ENCODE results near the gene CACNA1I.

Gene CACNA1I

GRCh38 chr22:39568278-39568981 lies 2.1 kb upstream of the CACNA1I start:
- Histone ChIP-seq H3K4me3 (ENCODE audit: insufficient read depth, low read depth, low read length, poor library complexity, severe bottlenecking) (no peak overlapping the region), H3K27me3 (replicated peaks; ENCODE audit: control insufficient read depth, insufficient read depth, low read length, poor library complexity, severe bottlenecking) (no peaks in the 10 kb centered on the region)

GRCh38 chr22:39569066-39569465 lies 1.5 kb upstream of the CACNA1I start:
- Histone ChIP-seq H3K4me3 (ENCODE audit: insufficient read depth, low read depth, low read length, poor library complexity, severe bottlenecking) (no peak overlapping the region), H3K36me3 (ENCODE audit: control insufficient read depth, insufficient read depth, low read length) (no peaks in the 10 kb centered on the region), H3K9me3 (ENCODE audit: control insufficient read depth, low read length) (no peaks in the 10 kb centered on the region), H3K27me3 (replicated peaks; ENCODE audit: control insufficient read depth, insufficient read depth, low read length, poor library complexity, severe bottlenecking) (no peaks in the 10 kb centered on the region), H3K4me1 (ENCODE audit: control insufficient read depth, insufficient read depth, low read length, poor library complexity, severe bottlenecking) (peaks cover 9% of the 10 kb centered on the region), H3K27ac (ENCODE audit: insufficient read depth, low read length, poor library complexity, severe bottlenecking) (no peak overlapping the region)
- DNase-seq, result no peak

More at GRCh38 chr22:39568278-39568981, 2.1 kb upstream of the CACNA1I start:
- DNase-seq, result no peak
- Histone ChIP-seq H3K36me3 (ENCODE audit: control insufficient read depth, insufficient read depth, low read length) (no peaks in the 10 kb centered on the region), H3K9me3 (ENCODE audit: control insufficient read depth, low read length) (no peaks in the 10 kb centered on the region), H3K27ac (ENCODE audit: insufficient read depth, low read length, poor library complexity, severe bottlenecking) (no peak overlapping the region), H3K4me1 (ENCODE audit: control insufficient read depth, insufficient read depth, low read length, poor library complexity, severe bottlenecking) (peaks cover 9% of the 10 kb centered on the region)

- no peak overlapping the region for H3K4me3 ChIP-seq (ENCODE audit: insufficient read depth, low read depth, low read length, poor library complexity, severe bottlenecking)
- no peak for DNase-seq
- no peaks in the 10 kb centered on the region for H3K9me3 ChIP-seq (ENCODE audit: control insufficient read depth, low read length)
- peaks cover 9% of the 10 kb centered on the region for H3K4me1 ChIP-seq (ENCODE audit: control insufficient read depth, insufficient read depth, low read length, poor library complexity, severe bottlenecking)
- no peaks in the 10 kb centered on the region for H3K27me3 ChIP-seq (replicated peaks; ENCODE audit: control insufficient read depth, insufficient read depth, low read length, poor library complexity, severe bottlenecking)
- no peaks in the 10 kb centered on the region for H3K36me3 ChIP-seq (ENCODE audit: control insufficient read depth, insufficient read depth, low read length)
- no peak overlapping the region for H3K27ac ChIP-seq (ENCODE audit: insufficient read depth, low read length, poor library complexity, severe bottlenecking)
Observed at GRCh38 chr22:39570226-39570625, 327 bp upstream of the CACNA1I start.

DNA sequence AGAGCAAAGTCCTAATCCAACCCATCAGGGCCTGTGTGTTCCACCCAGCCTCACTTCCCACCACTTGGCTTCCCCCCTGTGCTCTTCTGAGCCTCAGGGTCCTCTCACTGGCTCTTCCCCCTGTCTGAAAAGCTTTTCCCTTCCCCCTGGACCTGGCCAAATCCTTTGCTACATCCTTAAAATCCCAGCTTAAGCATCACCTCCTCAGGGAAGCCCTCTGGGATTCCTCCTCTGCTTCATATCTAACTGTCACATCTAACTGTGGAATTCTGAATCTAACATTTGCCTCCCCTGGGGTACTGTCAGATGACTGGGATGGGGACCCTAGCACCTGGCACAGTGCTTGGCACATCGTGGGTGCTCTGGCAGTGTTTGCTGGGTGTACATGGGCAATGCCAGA lies 985 bp downstream of the CACNA1I start:
- no peaks in the 10 kb centered on the region for H3K27me3 ChIP-seq (replicated peaks; ENCODE audit: control insufficient read depth, insufficient read depth, low read length, poor library complexity, severe bottlenecking)
- H3K36me3 ChIP-seq (ENCODE audit: control insufficient read depth, insufficient read depth, low read length), result no peaks in the 10 kb centered on the region
- H3K4me1 ChIP-seq (ENCODE audit: control insufficient read depth, insufficient read depth, low read length, poor library complexity, severe bottlenecking), result peaks cover 9% of the 10 kb centered on the region
- H3K4me3 ChIP-seq (ENCODE audit: insufficient read depth, low read depth, low read length, poor library complexity, severe bottlenecking), result no peak overlapping the region
- no peak for DNase-seq
- H3K27ac ChIP-seq (ENCODE audit: insufficient read depth, low read length, poor library complexity, severe bottlenecking), result no peak overlapping the region
- H3K9me3 ChIP-seq (ENCODE audit: control insufficient read depth, low read length), result no peaks in the 10 kb centered on the region

DNA sequence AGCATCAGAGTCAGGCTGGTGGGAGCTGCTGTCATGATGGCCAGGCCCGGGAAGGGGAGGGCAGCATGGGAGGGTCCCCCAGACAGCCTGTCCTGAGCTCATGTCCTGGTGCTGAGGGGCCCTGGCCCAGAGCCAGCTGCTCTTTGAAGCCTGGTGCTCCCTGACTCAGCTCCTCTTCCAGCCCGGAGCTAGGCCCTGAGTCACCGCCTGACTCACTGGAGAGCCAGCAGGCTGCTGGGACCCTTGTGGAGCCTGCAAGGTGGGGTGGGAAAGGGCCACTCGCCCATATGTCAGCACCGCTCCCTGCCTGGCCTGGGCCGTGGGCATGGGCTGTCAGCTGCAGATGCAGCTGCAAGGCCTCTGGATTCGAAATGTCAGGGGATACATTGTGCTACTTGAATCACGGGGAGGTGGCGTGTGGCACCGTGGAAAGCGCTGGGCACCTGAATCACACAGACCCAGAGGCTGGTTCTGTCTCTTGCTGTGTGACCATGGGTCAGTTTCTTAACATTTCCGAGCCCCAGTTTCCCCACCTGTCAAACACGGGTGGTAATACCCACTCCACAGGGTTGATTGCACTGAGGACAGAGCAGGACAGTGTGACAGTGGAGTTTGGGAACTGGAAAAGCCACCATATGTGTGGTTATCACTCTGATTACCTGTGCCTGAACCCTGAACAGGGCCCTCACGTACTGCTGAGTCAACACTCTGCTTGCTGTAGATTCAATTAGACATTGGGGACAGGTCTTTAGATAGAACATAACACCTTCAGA lies 4.4 kb downstream of the CACNA1I start:
- no peak for DNase-seq
- H3K9me3 ChIP-seq (ENCODE audit: control insufficient read depth, low read length), result no peaks in the 10 kb centered on the region
- no peaks in the 10 kb centered on the region for H3K4me1 ChIP-seq (ENCODE audit: control insufficient read depth, insufficient read depth, low read length, poor library complexity, severe bottlenecking)
- H3K36me3 ChIP-seq (ENCODE audit: control insufficient read depth, insufficient read depth, low read length), result no peaks in the 10 kb centered on the region
- H3K27me3 ChIP-seq (replicated peaks; ENCODE audit: control insufficient read depth, insufficient read depth, low read length, poor library complexity, severe bottlenecking), result no peaks in the 10 kb centered on the region
- H3K27ac ChIP-seq (ENCODE audit: insufficient read depth, low read length, poor library complexity, severe bottlenecking), result no peak overlapping the region
- no peak overlapping the region for H3K4me3 ChIP-seq (ENCODE audit: insufficient read depth, low read depth, low read length, poor library complexity, severe bottlenecking)

GRCh38 chr22:39575552-39575825 lies 4.9 kb downstream of the CACNA1I start:
- no peak for DNase-seq
- H3K27me3 ChIP-seq (replicated peaks; ENCODE audit: control insufficient read depth, insufficient read depth, low read length, poor library complexity, severe bottlenecking), result no peaks in the 10 kb centered on the region

GRCh38 chr22:39576027-39576426 lies 5.5 kb downstream of the CACNA1I start:
- no peaks in the 10 kb centered on the region for H3K4me1 ChIP-seq (ENCODE audit: control insufficient read depth, insufficient read depth, low read length, poor library complexity, severe bottlenecking)
- H3K27me3 ChIP-seq (replicated peaks; ENCODE audit: control insufficient read depth, insufficient read depth, low read length, poor library complexity, severe bottlenecking), result no peaks in the 10 kb centered on the region
- no peaks in the 10 kb centered on the region for H3K36me3 ChIP-seq (ENCODE audit: control insufficient read depth, insufficient read depth, low read length)
- no peaks in the 10 kb centered on the region for H3K9me3 ChIP-seq (ENCODE audit: control insufficient read depth, low read length)
- no peak overlapping the region for H3K27ac ChIP-seq (ENCODE audit: insufficient read depth, low read length, poor library complexity, severe bottlenecking)
- H3K4me3 ChIP-seq (ENCODE audit: insufficient read depth, low read depth, low read length, poor library complexity, severe bottlenecking), result no peak overlapping the region
- no peak for DNase-seq

More at GRCh38 chr22:39575552-39575825, 4.9 kb downstream of the CACNA1I start:
- Histone ChIP-seq H3K27ac (ENCODE audit: insufficient read depth, low read length, poor library complexity, severe bottlenecking) (no peak overlapping the region), H3K36me3 (ENCODE audit: control insufficient read depth, insufficient read depth, low read length) (no peaks in the 10 kb centered on the region), H3K4me3 (ENCODE audit: insufficient read depth, low read depth, low read length, poor library complexity, severe bottlenecking) (no peak overlapping the region), H3K9me3 (ENCODE audit: control insufficient read depth, low read length) (no peaks in the 10 kb centered on the region), H3K4me1 (ENCODE audit: control insufficient read depth, insufficient read depth, low read length, poor library complexity, severe bottlenecking) (no peaks in the 10 kb centered on the region)

- no peak for DNase-seq
- Histone ChIP-seq H3K27ac (ENCODE audit: insufficient read depth, low read length, poor library complexity, severe bottlenecking) (no peak overlapping the region), H3K9me3 (ENCODE audit: control insufficient read depth, low read length) (no peaks in the 10 kb centered on the region), H3K27me3 (replicated peaks; ENCODE audit: control insufficient read depth, insufficient read depth, low read length, poor library complexity, severe bottlenecking) (no peaks in the 10 kb centered on the region), H3K4me3 (ENCODE audit: insufficient read depth, low read depth, low read length, poor library complexity, severe bottlenecking) (no peak overlapping the region), H3K36me3 (ENCODE audit: control insufficient read depth, insufficient read depth, low read length) (no peaks in the 10 kb centered on the region), H3K4me1 (ENCODE audit: control insufficient read depth, insufficient read depth, low read length, poor library complexity, severe bottlenecking) (no peaks in the 10 kb centered on the region)
Observed at GRCh38 chr22:39577366-39577765, 6.8 kb downstream of the CACNA1I start.

- H3K9me3 ChIP-seq (ENCODE audit: control insufficient read depth, low read length), result no peaks in the 10 kb centered on the region
- H3K4me1 ChIP-seq (ENCODE audit: control insufficient read depth, insufficient read depth, low read length, poor library complexity, severe bottlenecking), result no peaks in the 10 kb centered on the region
- DNase-seq, result no peak
- no peak overlapping the region for H3K27ac ChIP-seq (ENCODE audit: insufficient read depth, low read length, poor library complexity, severe bottlenecking)
- H3K4me3 ChIP-seq (ENCODE audit: insufficient read depth, low read depth, low read length, poor library complexity, severe bottlenecking), result no peak overlapping the region
- no peaks in the 10 kb centered on the region for H3K27me3 ChIP-seq (replicated peaks; ENCODE audit: control insufficient read depth, insufficient read depth, low read length, poor library complexity, severe bottlenecking)
- H3K36me3 ChIP-seq (ENCODE audit: control insufficient read depth, insufficient read depth, low read length), result no peaks in the 10 kb centered on the region
Observed at GRCh38 chr22:39577900-39578299, 7.3 kb downstream of the CACNA1I start.

DNA sequence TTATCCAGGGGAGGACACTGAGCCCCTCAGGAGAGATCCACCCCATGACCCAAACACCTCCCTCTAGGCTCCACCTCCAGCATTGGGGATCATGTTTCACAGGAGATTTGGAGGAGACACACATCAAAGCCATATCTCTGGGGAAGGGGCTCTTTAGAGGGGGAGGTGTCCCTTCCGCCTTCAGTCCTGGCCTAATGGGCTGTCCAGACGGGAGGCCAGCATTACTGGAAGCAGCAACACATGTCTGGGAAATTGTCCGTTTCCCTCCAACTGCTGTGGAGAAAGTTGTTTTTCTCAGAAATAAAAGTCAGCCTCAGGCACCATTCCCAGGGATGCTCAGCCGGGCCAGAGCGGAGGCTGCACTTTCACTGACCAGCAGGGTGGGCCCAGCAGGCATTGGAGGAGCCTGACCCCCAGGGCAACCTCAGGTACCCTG lies 9.5 kb downstream of the CACNA1I start:
- no peak overlapping the region for H3K27ac ChIP-seq (ENCODE audit: insufficient read depth, low read length, poor library complexity, severe bottlenecking)
- DNase-seq, result no peak
- H3K9me3 ChIP-seq (ENCODE audit: control insufficient read depth, low read length), result no peaks in the 10 kb centered on the region
- H3K4me3 ChIP-seq (ENCODE audit: insufficient read depth, low read depth, low read length, poor library complexity, severe bottlenecking), result no peak overlapping the region
- no peaks in the 10 kb centered on the region for H3K4me1 ChIP-seq (ENCODE audit: control insufficient read depth, insufficient read depth, low read length, poor library complexity, severe bottlenecking)
- H3K27me3 ChIP-seq (replicated peaks; ENCODE audit: control insufficient read depth, insufficient read depth, low read length, poor library complexity, severe bottlenecking), result no peaks in the 10 kb centered on the region
- no peaks in the 10 kb centered on the region for H3K36me3 ChIP-seq (ENCODE audit: control insufficient read depth, insufficient read depth, low read length)
